Effector CD4-positive, alpha-beta T cell (primary cell): ENCODE measurements around the gene LGR6.
"Not testable (repeated sequence)": the region's sequence is repeated elsewhere in the genome, so short reads cannot be mapped to it uniquely, and the experiment has no call there.

Experiments used
- DNase-seq: peaks from one replicate; pipeline ENCODE4 v3.0.0-alpha.2; 2020

LGR6 gene

GRCh38 chr1:202244841-202245261 is 51.3 kb downstream of the LGR6 start:
- DNase-seq, result no peak

- no peak for DNase-seq
Measured at GRCh38 chr1:202245391-202245790, 51.8 kb downstream of the LGR6 start.

GRCh38 chr1:202247104-202247503 is 53.5 kb downstream of the LGR6 start:
- no peak for DNase-seq

- no peak for DNase-seq
Measured at GRCh38 chr1:202247837-202248795, 54.5 kb downstream of the LGR6 start.

GRCh38 chr1:202248861-202249260 is 55.3 kb downstream of the LGR6 start:
- DNase-seq, result no peak

- no peak for DNase-seq
Measured at GRCh38 chr1:202249436-202249835, 55.8 kb downstream of the LGR6 start.

- no peak for DNase-seq
Measured at GRCh38 chr1:202249846-202250245, 56.2 kb downstream of the LGR6 start.

- DNase-seq, result no peak
Measured at GRCh38 chr1:202250982-202251381, 57.4 kb downstream of the LGR6 start.

GRCh38 chr1:202251424-202252256 is 58.0 kb downstream of the LGR6 start:
- no peak for DNase-seq

GRCh38 chr1:202252271-202252670 is 58.7 kb downstream of the LGR6 start:
- no peak for DNase-seq

GRCh38 chr1:202254454-202255252 is 61.1 kb downstream of the LGR6 start:
- DNase-seq, result no peak

GRCh38 chr1:202255343-202255742 is 61.7 kb downstream of the LGR6 start:
- no peak for DNase-seq

- no peak for DNase-seq
Measured at GRCh38 chr1:202259705-202260104, 66.1 kb downstream of the LGR6 start.

GRCh38 chr1:202261209-202261958 is 67.8 kb downstream of the LGR6 start:
- DNase-seq, result not testable (repeated sequence)

- DNase-seq, result no peak
Measured at GRCh38 chr1:202263628-202264027, 70.0 kb downstream of the LGR6 start.

GRCh38 chr1:202264300-202264699 is 70.7 kb downstream of the LGR6 start:
- DNase-seq, result no peak

GRCh38 chr1:202264726-202265125 is 71.1 kb downstream of the LGR6 start:
- no peak for DNase-seq

- DNase-seq, result no peak
Measured at GRCh38 chr1:202266061-202266765, 72.6 kb downstream of the LGR6 start.

GRCh38 chr1:202268032-202268431 is 74.4 kb downstream of the LGR6 start:
- no peak for DNase-seq

- DNase-seq, result no peak
Measured at GRCh38 chr1:202268817-202269216, 75.2 kb downstream of the LGR6 start.

- DNase-seq, result no peak
Measured at GRCh38 chr1:202270871-202271326, 77.3 kb downstream of the LGR6 start.
